B cell (primary cell): ENCODE data around the gene GPER1. TPM values are rescaled to one million over a fixed set of nuclear protein-coding genes. Genes with fewer than 3 reads are reported as not detected.

Experiments used
- ATAC-seq: fragments of 200-7000 bp; cut with Tn5 transposase; one replicate; pipeline ENCODE4 v1.10.0; 2021; ENCODE audit warnings: low read depth, mild to moderate bottlenecking, moderate number of reproducible peaks, moderate library complexity
- CTCF ChIA-PET: fragments of 350-600 bp; sonication (Branson Sonifier 250); formaldehyde crosslinking; loops from one replicate; lab custom pipeline; 2021; ENCODE audit warnings: antibody characterized with exemption, inconsistent platforms; lab: Charles Lee
- POLR2A ChIA-PET: fragments of 350-600 bp; sonication (Branson Sonifier 250); formaldehyde crosslinking; loops from one replicate; lab custom pipeline; 2021; ENCODE audit warnings: antibody characterized with exemption; lab: Charles Lee
- DNase-seq: peaks from one replicate; pipeline ENCODE4 v3.0.0; 2013
- H2AFZ ChIP-seq: 2 replicates; pipeline ENCODE4 v1.6.1; 2012; ENCODE audit warnings: mild to moderate bottlenecking, low read depth, low read length; ENCODE audit not compliant: insufficient read depth, poor library complexity, severe bottlenecking
- H3K27ac ChIP-seq, 2 donors: 1 replicate in 1 of 2; 2 replicates in 1 of 2; pipeline ENCODE4 v1.5.1; 2012 to 2013; ENCODE audit warnings: low read length in 2 of 2, mild to moderate bottlenecking in 2 of 2, moderate library complexity in 1 of 2
- H3K27me3 ChIP-seq, 4 experiments: fragments of 200-600 bp in 1 of 4; sonication (generic) in 1 of 4; replicated peaks in 1 of 4; 1 replicate in 2 of 4; 2 replicates in 2 of 4; pipeline versions ENCODE4 v1.6.1 to v1.7.0; 2013 to 2016; ENCODE audit warnings: low read length in 3 of 4, mild to moderate bottlenecking in 2 of 4, mixed read lengths in 1 of 4, moderate library complexity in 1 of 4; ENCODE audit not compliant: insufficient read depth in 4 of 4, control insufficient read depth in 3 of 4; ENCODE audit errors: control extremely low read depth in 1 of 4
- H3K36me3 ChIP-seq, 2 experiments: replicated peaks in 1 of 2; 1 replicate in 1 of 2; 2 replicates in 1 of 2; pipeline versions ENCODE4 v1.6.1 to v1.7.1; 2013; ENCODE audit warnings: low read length in 1 of 2; ENCODE audit not compliant: insufficient read depth in 2 of 2, control insufficient read depth in 1 of 2; ENCODE audit errors: control extremely low read depth in 1 of 2, extremely low read depth in 1 of 2
- H3K4me1 ChIP-seq, 2 donors: fragments of 200-600 bp in 1 of 2; sonication (generic) in 1 of 2; 1 replicate in 1 of 2; 2 replicates in 1 of 2; pipeline versions ENCODE4 v1.5.1 to v1.6.1; 2013 to 2017; ENCODE audit warnings: low read length in 2 of 2; ENCODE audit not compliant: control insufficient read depth in 2 of 2, insufficient read depth in 2 of 2
- H3K4me2 ChIP-seq: replicated peaks from 2 replicates; pipeline ENCODE3; 2012; ENCODE audit warnings: mild to moderate bottlenecking, low read depth, low read length; ENCODE audit not compliant: poor library complexity, severe bottlenecking
- H3K4me3 ChIP-seq, 5 experiments: fragments of 200-600 bp in 1 of 5; sonication (generic) in 1 of 5; 1 replicate in 3 of 5; 2 replicates in 2 of 5; pipeline versions ENCODE4 v1.5.1 to v1.7.0; 2011 to 2016; ENCODE audit warnings: low read length in 4 of 5, mild to moderate bottlenecking in 4 of 5, low read depth in 2 of 5, control low read depth in 1 of 5, moderate library complexity in 1 of 5; ENCODE audit not compliant: insufficient read depth in 1 of 5; ENCODE audit errors: control extremely low read depth in 1 of 5, extremely low read depth in 1 of 5
- H3K79me2 ChIP-seq: fragments of 200-600 bp; sonication (generic); one replicate; pipeline ENCODE4 v1.6.0; 2016; ENCODE audit warnings: low read length; ENCODE audit not compliant: control insufficient read depth, insufficient read depth
- H3K9ac ChIP-seq: fragments of 200-600 bp; sonication (generic); 2 replicates; pipeline ENCODE4 v1.6.1; 2017; ENCODE audit warnings: mild to moderate bottlenecking, low read length, moderate library complexity
- H3K9me3 ChIP-seq, 3 donors: one replicate each; pipeline versions ENCODE4 v1.6.1 to v1.7.1; 2013; ENCODE audit warnings: low read length in 2 of 3; ENCODE audit not compliant: control insufficient read depth in 2 of 3, insufficient read depth in 1 of 3; ENCODE audit errors: control extremely low read depth in 1 of 3
- H4K20me1 ChIP-seq: 2 replicates; pipeline ENCODE4 v1.6.0; 2012; ENCODE audit warnings: mild to moderate bottlenecking, low read length; ENCODE audit not compliant: insufficient read depth, control insufficient read depth, poor library complexity, severe bottlenecking
- H3K27ac Mint-ChIP-seq: one replicate; pipeline ENCODE4 v1.8.0; 2021; ENCODE audit warnings: mixed read lengths
- H3K27me3 Mint-ChIP-seq: one replicate; pipeline ENCODE4 v1.8.0; 2021; ENCODE audit warnings: mixed read lengths
- H3K4me1 Mint-ChIP-seq: one replicate; pipeline ENCODE4 v1.8.0; 2021; ENCODE audit warnings: mixed read lengths
- H3K4me3 Mint-ChIP-seq: one replicate; pipeline ENCODE4 v1.8.0; 2021; ENCODE audit warnings: mixed read lengths
- H3K9me3 Mint-ChIP-seq: one replicate; pipeline ENCODE4 v1.8.0; 2022; ENCODE audit warnings: mixed read lengths; ENCODE audit not compliant: insufficient read depth
- CTCF ChIP-seq: fragments of 200-600 bp; IDR thresholded peaks from one replicate; pipeline ENCODE4 v1.8.0; 2022; ENCODE audit warnings: antibody characterized with exemption, mild to moderate bottlenecking
- EZH2 ChIP-seq: IDR thresholded peaks from 2 replicates; pipeline ENCODE4 v1.6.1; 2012; ENCODE audit warnings: borderline replicate concordance, low read depth, mild to moderate bottlenecking, moderate library complexity, low read length; ENCODE audit not compliant: insufficient read depth, poor library complexity, severe bottlenecking
- WGBS: methylation state at CpG from one replicate; pipeline ENCODE4 v1.1.5; 2013; ENCODE audit warnings: missing lambda C conversion rate; ENCODE audit not compliant: insufficient coverage; 5-methylcytosine and 5-hydroxymethylcytosine counted together
- intact Hi-C: fragments of 100-400 bp; cut with micrococcal nuclease; formaldehyde crosslinking; loops from one replicate; pipeline ENCODE4 v1.10.0; 2022
- polyA plus RNA-seq: library from polyadenylated mRNA; depleted of rRNA; stranded (reverse); fragments of >200 nt; gene quantifications from 2 replicates; pipeline ENCODE4 v1.2.3, GENCODE V29; 2012
- total RNA-seq, 2 donors: library from RNA; stranded (reverse); fragments of 120-200 nt in 1 of 2; gene quantifications; 1 replicate in 1 of 2; 2 replicates in 1 of 2; pipeline versions ENCODE4 v1.2.3 to v1.2.4, GENCODE V29; 2013 to 2022

The GPER1 gene
- total and polyA plus RNA-seq, 2 donors (not counting 1 experiment from before 2014, with no cell fraction given), result 3.2 to 21.3 TPM

- 43% methylated on average over 8 of the region's 9 CpGs for WGBS
- Histone ChIP-seq H3K79me2 (peaks cover 9% of the 10 kb centered on the region), H3K27me3 (no peaks in the 10 kb centered on the region), H3K9me3 (no peaks in the 10 kb centered on the region), H4K20me1 (no peaks in the 10 kb centered on the region), H2AFZ (peak overlapping the region; percentile 86), H3K4me3 (peak overlapping the region in 4 of 5 experiments; percentile 64 to 96 (median 77)), H3K27ac (peak overlapping the region in 1 of 2 donors; percentile 91), H3K36me3 (no peaks in the 10 kb centered on the region), H3K4me2 (peak overlapping the region; percentile 89), H3K4me1 (peaks cover 28 to 34% of the 10 kb centered on the region in 2 donors), H3K9ac (peak overlapping the region; percentile 90)
- no peaks in the 10 kb centered on the region for H3K9me3 Mint-ChIP-seq
- H3K27me3 Mint-ChIP-seq, result no peaks in the 10 kb centered on the region
- no peak for ATAC-seq
- ChIA-PET CTCF (interaction anchor here (0.8 to 4.2 kb wide), 7 partner anchors 15 to 228 kb away, joined by 3 to 41 read pairs (median 4); no protein-coding TSS in a partner anchor), POLR2A (interaction anchor here (0.5 to 2.0 kb wide), 3 partner anchors 15 to 535 kb away, joined by 3 to 5 read pairs (median 3); no protein-coding TSS in a partner anchor)
- no peak for DNase-seq
- peak overlapping the region; percentile 83 for H3K4me3 Mint-ChIP-seq
- H3K27ac Mint-ChIP-seq, result peak overlapping the region; percentile 81
- TF ChIP-seq EZH2, result no peak
- no peak for TF ChIP-seq CTCF
- intact Hi-C loops, result loop anchor here (5.0 kb wide), 1 partner anchor 160 kb away; the partner anchor contains the start of gene COX19
- peaks cover 40% of the 10 kb centered on the region for H3K4me1 Mint-ChIP-seq
These were observed 49.1 kb downstream of the GPER1 start for GRCh38 chr7:1136841-1137516.
